WTC11 (cell line): ENCODE data around the gene ZKSCAN8. TPM values are rescaled to one million over a fixed set of nuclear protein-coding genes. Genes with fewer than 3 reads are reported as not detected.

Source experiments
- ATAC-seq: fragments of 200-7000 bp; cut with Tn5 transposase; 2 replicates; pipeline ENCODE4 v1.10.0; 2021; ENCODE audit warnings: mild to moderate bottlenecking, moderate library complexity
- CTCF ChIA-PET: fragments of 300-600 bp; sonication (Branson Sonifier 250); formaldehyde crosslinking; loops from one replicate; lab custom pipeline; 2021; ENCODE audit warnings: antibody characterized with exemption; lab: Charles Lee
- POLR2A ChIA-PET: fragments of 350-600 bp; sonication (Branson Sonifier 250); formaldehyde crosslinking; loops from one replicate; lab custom pipeline; 2021; ENCODE audit warnings: antibody characterized with exemption; lab: Charles Lee
- DNase-seq: peaks from one replicate; pipeline ENCODE4 v3.0.0; 2021; ENCODE audit warnings: low spot score
- H3K27ac Mint-ChIP-seq: 2 replicates; pipeline ENCODE4 v1.8.0; 2021; ENCODE audit warnings: mixed read lengths
- H3K27me3 Mint-ChIP-seq: 2 replicates; pipeline ENCODE4 v1.8.0; 2021; ENCODE audit warnings: low read depth, mild to moderate bottlenecking, moderate library complexity, mixed read lengths
- H3K36me3 Mint-ChIP-seq: 2 replicates; pipeline ENCODE4 v1.8.0; 2021; ENCODE audit warnings: mixed read lengths
- H3K4me1 Mint-ChIP-seq: 2 replicates; pipeline ENCODE4 v1.8.0; 2022; ENCODE audit warnings: mixed read lengths
- H3K4me3 Mint-ChIP-seq: 2 replicates; pipeline ENCODE4 v1.8.0; 2021; ENCODE audit warnings: mild to moderate bottlenecking, moderate library complexity, mixed read lengths
- H3K9me3 Mint-ChIP-seq: 2 replicates; pipeline ENCODE4 v1.8.0; 2021; ENCODE audit warnings: mixed read lengths
- ARID4B ChIP-seq: sonication (generic); formaldehyde crosslinking; IDR thresholded peaks from 2 replicates; pipeline ENCODE4 v1.8.0; 2023; ENCODE audit warnings: missing genetic modification reagents, mild to moderate bottlenecking, borderline replicate concordance
- EMX1 ChIP-seq: fragments of 250-450 bp; sonication (Bioruptor Pico); IDR thresholded peaks from 2 replicates; pipeline ENCODE4 v1.8.0; 2021; ENCODE audit warnings: mild to moderate bottlenecking
- ERG ChIP-seq: fragments of 250-450 bp; sonication (Bioruptor Pico); IDR thresholded peaks from 2 replicates; pipeline ENCODE4 v1.8.0; 2021; ENCODE audit warnings: mild to moderate bottlenecking
- FOXP1 ChIP-seq: sonication (generic); formaldehyde crosslinking; IDR thresholded peaks from 2 replicates; pipeline ENCODE4 v1.8.0; 2022; ENCODE audit warnings: missing genetic modification reagents, mild to moderate bottlenecking, moderate library complexity, borderline replicate concordance
- GRHL2 ChIP-seq: fragments of 250-450 bp; sonication (Bioruptor Pico); IDR thresholded peaks from 2 replicates; pipeline ENCODE4 v1.8.0; 2022; ENCODE audit warnings: mild to moderate bottlenecking, moderate library complexity; ENCODE audit not compliant: insufficient replicate concordance, severe bottlenecking
- HMGXB4 ChIP-seq: sonication (generic); formaldehyde crosslinking; IDR thresholded peaks from 2 replicates; pipeline ENCODE4 v1.8.1; 2023; ENCODE audit warnings: mild to moderate bottlenecking, moderate library complexity, missing genetic modification reagents
- KAT7 ChIP-seq: sonication (generic); formaldehyde crosslinking; IDR thresholded peaks from 2 replicates; pipeline ENCODE4 v1.8.1; 2023; ENCODE audit warnings: missing genetic modification reagents, mild to moderate bottlenecking, borderline replicate concordance
- NFYB ChIP-seq: sonication (generic); formaldehyde crosslinking; conservative IDR thresholded peaks from 2 replicates; pipeline ENCODE4 v1.8.0; 2022; ENCODE audit warnings: low read depth, missing genetic modification reagents
- PRRX2 ChIP-seq: fragments of 250-450 bp; sonication (Bioruptor Pico); IDR thresholded peaks from 2 replicates; pipeline ENCODE4 v1.8.0; 2021; ENCODE audit warnings: mild to moderate bottlenecking
- SMAD4 ChIP-seq: sonication (generic); formaldehyde crosslinking; IDR thresholded peaks from 2 replicates; pipeline ENCODE4 v1.8.0; 2022; ENCODE audit warnings: mild to moderate bottlenecking, missing genetic modification reagents
- TCF7 ChIP-seq: sonication (generic); formaldehyde crosslinking; IDR thresholded peaks from 2 replicates; pipeline ENCODE4 v1.8.0; 2022; ENCODE audit warnings: mild to moderate bottlenecking, low read depth, missing genetic modification reagents, moderate library complexity
- TEAD1 ChIP-seq: sonication (generic); formaldehyde crosslinking; IDR thresholded peaks from 2 replicates; pipeline ENCODE4 v1.8.0; 2022; ENCODE audit warnings: mild to moderate bottlenecking, missing genetic modification reagents
- USF1 ChIP-seq: sonication (generic); formaldehyde crosslinking; IDR thresholded peaks from 2 replicates; pipeline ENCODE4 v1.8.0; 2022; ENCODE audit warnings: mild to moderate bottlenecking, missing genetic modification reagents
- ZNF138 ChIP-seq: sonication (generic); formaldehyde crosslinking; conservative IDR thresholded peaks from 2 replicates; pipeline ENCODE4 v1.8.1; 2022; ENCODE audit warnings: mild to moderate bottlenecking, moderate library complexity, missing genetic modification reagents
- ZNF263 ChIP-seq: sonication (generic); formaldehyde crosslinking; IDR thresholded peaks from 2 replicates; pipeline ENCODE4 v1.8.1; 2022; ENCODE audit warnings: low read depth, mild to moderate bottlenecking, moderate library complexity, missing genetic modification reagents
- total RNA-seq: library from RNA; stranded (reverse); gene quantifications from 3 replicates; pipeline ENCODE4 v1.2.3, GENCODE V29; 2021

ZKSCAN8 gene
- total RNA-seq, 1 experiment from 2014 or later = 21.7 TPM

- Mint-ChIP-seq H3K36me3 (no peaks in the 10 kb centered on the region), H3K9me3 (no peaks in the 10 kb centered on the region), H3K4me3 (peak overlapping the region; percentile 92), H3K27ac (no peak overlapping the region), H3K4me1 (peaks cover 18% of the 10 kb centered on the region)
- CTCF ChIA-PET = interaction anchor here (1.6 kb wide), 1 partner anchor 149 kb away, joined by 7 read pairs; no protein-coding TSS in a partner anchor
- POLR2A ChIA-PET = no interaction called here
- DNase-seq = no peak
- TF ChIP-seq ARID4B (CRISPR knock-in tag) (no peak), EMX1 (CRISPR knock-in tag) (no peak), GRHL2 (CRISPR knock-in tag) (no peak), SMAD4 (no peak)
- TF ChIP-seq, all 79 proteins: peak for 0
- H3K27me3 Mint-ChIP-seq = peaks cover 97% of the 10 kb centered on the region
- no peak for ATAC-seq
These were observed 64.8 kb downstream of the ZKSCAN8 start for GRCh38 chr6:28206527-28206926.

GRCh38 chr6:28206928-28207509 is 65.3 kb downstream of the ZKSCAN8 start:
- DNase-seq (no peak), ATAC-seq (peak; percentile 40)
- H3K4me1 Mint-ChIP-seq = peaks cover 21% of the 10 kb centered on the region
- peaks cover 97% of the 10 kb centered on the region for H3K27me3 Mint-ChIP-seq
- CTCF ChIA-PET = interaction anchor here (1.4 to 1.6 kb wide), 2 partner anchors 149 to 176 kb away, joined by 5 to 7 read pairs; no protein-coding TSS in a partner anchor
- H3K36me3 Mint-ChIP-seq = no peaks in the 10 kb centered on the region
- POLR2A ChIA-PET = interaction anchor here (1.0 to 1.1 kb wide), 2 partner anchors 102 to 369 kb away, joined by 3 read pairs; a partner anchor contains a TSS
- H3K9me3 Mint-ChIP-seq = no peaks in the 10 kb centered on the region
- peak overlapping the region; percentile 92 for H3K4me3 Mint-ChIP-seq
- no peak overlapping the region for H3K27ac Mint-ChIP-seq
- TF ChIP-seq ZNF263 (CRISPR knock-in tag) (no peak), FOXP1 (CRISPR knock-in tag) (no peak), TEAD1 (CRISPR knock-in tag) (no peak), KAT7 (no peak), ZNF138 (CRISPR knock-in tag) (no peak), TCF7 (no peak), EMX1 (CRISPR knock-in tag) (no peak), NFYB (CRISPR knock-in tag) (no peak)

GRCh38 chr6:28207510-28208110 is 65.9 kb downstream of the ZKSCAN8 start:
- peak; percentile 67 for ATAC-seq
- Mint-ChIP-seq H3K27me3 (peaks cover 97% of the 10 kb centered on the region), H3K27ac (no peak overlapping the region), H3K4me3 (peak overlapping the region; percentile 92), H3K36me3 (no peaks in the 10 kb centered on the region), H3K4me1 (peaks cover 21% of the 10 kb centered on the region), H3K9me3 (no peaks in the 10 kb centered on the region)
- no peak for TF ChIP-seq GRHL2 (CRISPR knock-in tag)
- no peak for TF ChIP-seq PRRX2 (CRISPR knock-in tag)
- TF ChIP-seq HMGXB4 (CRISPR knock-in tag) = no peak
- no peak for TF ChIP-seq USF1 (CRISPR knock-in tag)
- no peak for TF ChIP-seq ERG
- TF ChIP-seq ZNF263 (CRISPR knock-in tag) = no peak
- DNase-seq = peak; percentile 64
- ChIA-PET POLR2A (interaction anchor here (1.0 to 1.1 kb wide), 2 partner anchors 103 to 370 kb away, joined by 3 read pairs; a partner anchor contains a TSS), CTCF (interaction anchor here (1.3 to 1.6 kb wide), 3 partner anchors 56 to 176 kb away, joined by 3 to 7 read pairs (median 5); no protein-coding TSS in a partner anchor)
